ENCODE measurements around the gene ZNF883.

DNA sequence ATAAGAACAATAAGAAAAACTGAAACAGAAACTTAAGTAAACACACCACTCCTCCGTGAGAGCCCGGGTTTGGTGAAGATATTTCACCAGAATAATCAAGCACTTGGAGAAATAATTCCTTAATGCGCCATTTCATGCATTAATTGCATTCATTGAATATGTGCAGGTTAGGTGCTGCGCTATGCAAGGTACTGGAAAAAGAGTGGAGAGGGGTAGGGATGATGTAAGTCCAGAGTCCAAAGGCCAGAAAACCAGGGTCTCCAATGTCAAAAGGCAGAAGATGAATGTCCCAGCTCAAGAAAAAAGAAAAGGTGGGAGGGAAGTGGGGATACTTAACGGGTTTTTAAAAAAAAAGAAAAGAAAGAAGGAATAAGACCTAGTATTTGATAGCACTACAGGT is 45.2 kb upstream of the ZNF883 start:
- TF ChIP-seq, protein P1, sequence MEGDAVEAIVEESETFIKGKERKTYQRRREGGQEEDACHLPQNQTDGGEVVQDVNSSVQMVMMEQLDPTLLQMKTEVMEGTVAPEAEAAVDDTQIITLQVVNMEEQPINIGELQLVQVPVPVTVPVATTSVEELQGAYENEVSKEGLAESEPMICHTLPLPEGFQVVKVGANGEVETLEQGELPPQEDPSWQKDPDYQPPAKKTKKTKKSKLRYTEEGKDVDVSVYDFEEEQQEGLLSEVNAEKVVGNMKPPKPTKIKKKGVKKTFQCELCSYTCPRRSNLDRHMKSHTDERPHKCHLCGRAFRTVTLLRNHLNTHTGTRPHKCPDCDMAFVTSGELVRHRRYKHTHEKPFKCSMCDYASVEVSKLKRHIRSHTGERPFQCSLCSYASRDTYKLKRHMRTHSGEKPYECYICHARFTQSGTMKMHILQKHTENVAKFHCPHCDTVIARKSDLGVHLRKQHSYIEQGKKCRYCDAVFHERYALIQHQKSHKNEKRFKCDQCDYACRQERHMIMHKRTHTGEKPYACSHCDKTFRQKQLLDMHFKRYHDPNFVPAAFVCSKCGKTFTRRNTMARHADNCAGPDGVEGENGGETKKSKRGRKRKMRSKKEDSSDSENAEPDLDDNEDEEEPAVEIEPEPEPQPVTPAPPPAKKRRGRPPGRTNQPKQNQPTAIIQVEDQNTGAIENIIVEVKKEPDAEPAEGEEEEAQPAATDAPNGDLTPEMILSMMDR (IDR thresholded peaks at IDR 0.05), result no peak
- no peak for TF ChIP-seq POLR2A (IDR thresholded peaks at IDR 0.05)
- no peak for TF ChIP-seq EP300 (IDR thresholded peaks at IDR 0.05)
